Activated CD4-positive, alpha-beta memory T cell treated with anti-CD3 and anti-CD28 coated beads, Interleukin-2, amount 10 ng/mL, durations not matched to agents 7 days and 5 days (primary cell): ENCODE results near the gene ATP1A3. TPM values are rescaled to one million over a fixed set of nuclear protein-coding genes. Genes with fewer than 3 reads are reported as not detected.
"Not testable (repeated sequence)": the region's sequence is repeated elsewhere in the genome, so short reads cannot be mapped to it uniquely, and the experiment has no call there.

Source experiments
- CTCF ChIA-PET: fragments of 350-600 bp; sonication (Branson Sonifier 250); formaldehyde crosslinking; loops from one replicate; lab custom pipeline; 2021; ENCODE audit warnings: antibody characterized with exemption, inconsistent platforms; lab: Charles Lee
- POLR2A ChIA-PET: fragments of 350-600 bp; sonication (Branson Sonifier 250); formaldehyde crosslinking; loops from one replicate; lab custom pipeline; 2021; ENCODE audit warnings: antibody characterized with exemption; lab: Charles Lee
- DNase-seq: peaks from one replicate; pipeline ENCODE4 v3.0.0-alpha.2; 2020
- H3K27ac Mint-ChIP-seq: one replicate; pipeline ENCODE4 v1.8.0; 2021; ENCODE audit warnings: mild to moderate bottlenecking, mixed read lengths
- H3K27me3 Mint-ChIP-seq: one replicate; pipeline ENCODE4 v1.8.0; 2021; ENCODE audit warnings: mixed read lengths
- H3K36me3 Mint-ChIP-seq: one replicate; pipeline ENCODE4 v1.8.0; 2021; ENCODE audit warnings: low read depth, mixed read lengths
- H3K4me1 Mint-ChIP-seq: one replicate; pipeline ENCODE4 v1.8.0; 2021; ENCODE audit warnings: mixed read lengths
- H3K4me3 Mint-ChIP-seq: one replicate; pipeline ENCODE4 v1.8.0; 2021; ENCODE audit warnings: mild to moderate bottlenecking, mixed read lengths
- H3K9me3 Mint-ChIP-seq: one replicate; pipeline ENCODE4 v1.8.0; 2021; ENCODE audit warnings: mixed read lengths
- total RNA-seq, 2 experiments: library from RNA; stranded (reverse); gene quantifications; one replicate each; pipeline ENCODE4 v1.2.3, GENCODE V29; 2021

Gene ATP1A3
- total RNA-seq, 2 experiments from 2014 or later, result 1.2 to 1.9 TPM

DNA sequence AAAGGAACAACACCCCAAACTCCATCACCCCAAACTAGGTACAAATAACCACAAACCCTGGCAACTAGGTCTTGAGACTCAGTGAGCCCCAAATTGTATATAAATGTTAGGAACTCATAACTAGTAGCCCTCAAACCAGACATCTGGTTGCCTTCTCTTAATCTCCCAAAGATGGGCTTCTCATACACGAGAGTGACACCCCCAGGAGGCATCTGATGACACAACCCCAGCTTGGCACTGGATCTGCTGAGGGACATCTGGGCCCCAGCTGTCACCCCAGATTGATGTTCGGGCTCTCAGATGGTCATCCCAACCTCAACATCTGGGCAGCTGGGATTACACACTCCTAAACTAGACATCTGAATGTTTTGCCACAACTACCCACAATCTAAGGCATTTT, 49.7 kb downstream of the ATP1A3 start:
- Mint-ChIP-seq H3K27ac (no peak overlapping the region), H3K36me3 (peaks cover 2% of the 10 kb centered on the region), H3K4me3 (no peak overlapping the region), H3K27me3 (peaks cover 18% of the 10 kb centered on the region), H3K9me3 (no peaks in the 10 kb centered on the region), H3K4me1 (peaks cover 44% of the 10 kb centered on the region)
- ChIA-PET POLR2A (interaction anchor here (1.3 to 5.3 kb wide), 8 partner anchors 14 to 84 kb away, joined by 5 to 45 read pairs (median 6); partner anchors contain the start of genes ERFL, RABAC1 and RPS19), CTCF (interaction anchor here (1.1 to 2.1 kb wide), 4 partner anchors 69 to 496 kb away, joined by 3 to 17 read pairs (median 5); partner anchors contain the start of gene RPS19)
- no peak for DNase-seq

GRCh38 chr19:41941410-41942202, 52.4 kb downstream of the ATP1A3 start:
- no peak for DNase-seq
- Mint-ChIP-seq H3K4me1 (peaks cover 37% of the 10 kb centered on the region), H3K27ac (no peak overlapping the region), H3K36me3 (no peaks in the 10 kb centered on the region), H3K4me3 (no peak overlapping the region), H3K27me3 (peaks cover 25% of the 10 kb centered on the region), H3K9me3 (no peaks in the 10 kb centered on the region)
- CTCF ChIA-PET, result interaction anchor here (1.3 kb wide), 1 partner anchor 12 kb away, joined by 4 read pairs; no protein-coding TSS in a partner anchor
- POLR2A ChIA-PET, result interaction anchor here (0.9 to 1.6 kb wide), 3 partner anchors 16 to 82 kb away, joined by 3 to 5 read pairs (median 4); partner anchors contain the start of gene RPS19

GRCh38 chr19:41940731-41941409, 53.2 kb downstream of the ATP1A3 start:
- no peak for DNase-seq
- peaks cover 37% of the 10 kb centered on the region for H3K4me1 Mint-ChIP-seq
- ChIA-PET POLR2A (interaction anchor here (0.9 to 1.6 kb wide), 2 partner anchors 17 to 72 kb away, joined by 3 to 4 read pairs; no protein-coding TSS in a partner anchor), CTCF (interaction anchor here (1.3 kb wide), 1 partner anchor 11 kb away, joined by 4 read pairs; no protein-coding TSS in a partner anchor)
- peaks cover 31% of the 10 kb centered on the region for H3K27me3 Mint-ChIP-seq
- H3K27ac Mint-ChIP-seq, result no peak overlapping the region
- H3K36me3 Mint-ChIP-seq, result no peaks in the 10 kb centered on the region
- H3K4me3 Mint-ChIP-seq, result peak overlapping the region; percentile 60
- no peaks in the 10 kb centered on the region for H3K9me3 Mint-ChIP-seq

DNA sequence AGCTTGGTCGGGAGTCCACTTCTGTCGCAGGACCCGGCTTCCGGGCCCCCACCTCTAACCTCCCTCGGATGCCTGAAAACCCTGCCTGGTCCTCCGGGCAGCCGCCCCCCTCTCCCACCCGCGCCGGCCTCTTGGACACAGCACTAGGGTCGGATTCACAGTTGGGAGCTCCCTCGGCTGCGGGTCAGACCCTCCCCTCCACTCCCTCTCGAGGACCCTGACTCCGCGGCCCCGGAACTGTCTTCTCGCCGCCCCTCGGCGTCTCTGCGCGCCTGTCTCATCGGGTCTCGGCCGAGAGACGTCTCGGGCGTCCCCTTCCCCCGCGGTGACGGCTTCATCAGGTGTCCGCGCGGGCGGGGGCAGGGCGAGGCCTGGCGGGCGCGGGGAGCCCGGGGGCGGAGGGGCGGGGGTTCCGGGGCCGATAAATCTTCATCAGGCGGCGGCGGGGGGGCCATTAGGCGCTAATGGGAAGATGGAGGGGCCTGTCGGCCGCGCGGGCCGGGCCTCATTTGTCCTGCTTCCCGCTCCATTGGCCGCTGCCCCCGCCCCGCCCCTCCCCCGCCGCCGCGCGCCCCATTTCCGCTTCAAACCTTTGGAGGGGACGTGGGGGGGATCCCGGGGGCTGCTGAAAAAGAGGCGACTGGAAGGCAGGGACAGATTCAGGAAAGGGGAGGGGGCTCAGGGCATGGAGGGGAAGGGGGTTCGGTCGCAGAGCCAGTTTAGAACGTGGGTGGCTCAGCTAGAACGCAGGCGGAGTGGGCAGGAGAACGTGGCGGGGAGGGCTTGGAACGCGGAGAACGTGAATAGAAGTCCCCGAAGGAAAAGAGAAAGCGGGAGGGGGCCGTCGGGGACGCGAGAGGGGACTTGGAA, 53.9 kb downstream of the ATP1A3 start:
- CTCF ChIA-PET, result no interaction called here
- POLR2A ChIA-PET, result interaction anchor here (1.3 kb wide), 1 partner anchor 80 kb away, joined by 4 read pairs; the partner anchor contains the start of gene RPS19
- no peak for DNase-seq
- Mint-ChIP-seq H3K9me3 (no peaks in the 10 kb centered on the region), H3K36me3 (no peaks in the 10 kb centered on the region), H3K27ac (no peak overlapping the region), H3K4me3 (peak overlapping the region; percentile 60), H3K27me3 (peaks cover 36% of the 10 kb centered on the region), H3K4me1 (peaks cover 34% of the 10 kb centered on the region)

- CTCF ChIA-PET, H3K9me3 Mint-ChIP-seq, DNase-seq, H3K27ac Mint-ChIP-seq, H3K36me3 Mint-ChIP-seq, H3K4me3 Mint-ChIP-seq: not testable (repeated sequence)
- POLR2A ChIA-PET, result interaction anchor here (1.3 kb wide), 1 partner anchor 79 kb away, joined by 4 read pairs; the partner anchor contains the start of gene RPS19
- H3K4me1 Mint-ChIP-seq, result peaks cover 32% of the 10 kb centered on the region
- peaks cover 39% of the 10 kb centered on the region for H3K27me3 Mint-ChIP-seq
Observed at GRCh38 chr19:41939209-41939608, 54.8 kb downstream of the ATP1A3 start.

DNA sequence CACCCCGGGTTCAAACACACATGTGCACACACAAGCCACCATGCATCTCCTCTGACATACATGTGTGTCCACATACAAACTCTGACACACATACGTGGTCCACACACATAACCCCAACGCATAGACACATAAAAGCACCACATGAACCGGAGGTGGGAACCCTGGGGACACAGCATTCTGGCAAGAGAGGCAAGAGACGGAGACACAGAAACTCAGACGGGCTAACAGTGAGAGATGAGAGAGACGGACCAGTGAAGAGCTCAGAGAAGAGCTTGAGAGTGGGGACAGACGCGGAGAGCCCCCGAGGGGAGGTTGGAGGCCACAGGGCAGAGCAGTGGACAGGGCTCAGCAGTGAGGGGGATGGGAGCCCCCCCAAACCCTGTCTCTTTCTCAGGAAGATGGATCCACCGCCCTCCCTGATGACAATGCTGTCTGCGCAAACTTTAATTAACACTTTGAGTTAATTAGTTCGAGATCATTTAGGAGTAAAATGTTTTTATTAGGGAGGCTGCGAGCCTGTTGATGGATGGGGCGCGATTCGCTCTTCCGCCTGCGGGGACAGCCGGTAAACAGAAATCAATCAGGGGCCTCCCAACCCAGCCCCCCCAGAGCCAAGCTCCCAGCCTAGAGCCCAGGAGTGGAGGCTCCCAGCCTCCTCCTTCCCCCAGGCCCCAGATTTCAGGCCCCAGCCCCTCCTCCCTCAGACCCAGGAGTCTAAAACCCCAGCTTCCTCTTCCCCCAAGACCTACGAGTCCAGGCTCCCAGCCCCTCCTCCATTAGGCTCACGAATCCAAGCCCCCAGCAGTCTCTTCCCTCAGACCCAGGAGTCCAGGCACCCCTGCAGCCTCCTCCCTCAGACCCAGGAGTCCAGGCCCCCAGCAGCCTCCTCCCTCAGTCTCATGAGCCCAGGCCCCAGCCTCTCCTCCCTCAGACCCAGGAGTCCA, 56.2 kb downstream of the ATP1A3 start:
- H3K27ac Mint-ChIP-seq, result no peak overlapping the region
- H3K27me3 Mint-ChIP-seq, result peaks cover 47% of the 10 kb centered on the region
- H3K4me1 Mint-ChIP-seq, result peaks cover 30% of the 10 kb centered on the region
- no peaks in the 10 kb centered on the region for H3K9me3 Mint-ChIP-seq
- ChIA-PET CTCF (interaction anchor here (1.0 to 1.7 kb wide), 4 partner anchors 8 to 144 kb away, joined by 3 to 4 read pairs (median 4); partner anchors contain the start of gene ERFL), POLR2A (interaction anchor here (1.0 kb wide), 2 partner anchors 66 to 74 kb away, joined by 3 read pairs; no protein-coding TSS in a partner anchor)
- no peaks in the 10 kb centered on the region for H3K36me3 Mint-ChIP-seq
- H3K4me3 Mint-ChIP-seq, result no peak overlapping the region
- no peak for DNase-seq

- Mint-ChIP-seq H3K4me1 (peaks cover 30% of the 10 kb centered on the region), H3K27me3 (peaks cover 48% of the 10 kb centered on the region), H3K9me3 (no peaks in the 10 kb centered on the region), H3K4me3 (no peak overlapping the region), H3K27ac (no peak overlapping the region), H3K36me3 (no peaks in the 10 kb centered on the region)
- ChIA-PET POLR2A (interaction anchor here (1.0 to 1.1 kb wide), 2 partner anchors 9 to 73 kb away, joined by 3 read pairs; no protein-coding TSS in a partner anchor), CTCF (interaction anchor here (1.0 to 1.7 kb wide), 4 partner anchors 9 to 144 kb away, joined by 3 to 4 read pairs (median 4); partner anchors contain the start of gene ERFL)
- no peak for DNase-seq
Observed at GRCh38 chr19:41936961-41937360, 57.1 kb downstream of the ATP1A3 start.

DNA sequence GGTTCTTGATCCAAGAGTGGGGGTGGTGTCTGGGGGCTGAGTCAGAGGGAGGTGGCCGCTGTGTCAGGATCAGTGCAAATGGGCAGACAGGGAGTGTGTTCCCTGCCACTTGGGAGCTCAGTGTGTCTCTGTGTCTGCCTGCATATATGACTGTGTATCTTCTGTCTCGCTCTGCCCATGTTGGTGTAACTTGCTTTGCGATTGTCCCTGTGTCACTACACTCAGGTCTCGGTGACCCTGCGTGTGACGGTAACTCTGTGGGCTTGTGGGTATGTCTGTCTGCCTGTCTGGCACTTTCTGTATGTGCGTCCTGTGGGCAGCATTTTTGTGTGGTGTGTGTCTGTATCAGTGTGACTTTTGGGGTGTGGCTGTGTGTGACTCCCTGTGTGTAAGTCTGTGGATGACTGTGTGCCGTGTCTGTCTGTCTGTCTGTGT, 57.6 kb downstream of the ATP1A3 start:
- Mint-ChIP-seq H3K27ac (no peak overlapping the region), H3K36me3 (no peaks in the 10 kb centered on the region), H3K4me3 (no peak overlapping the region), H3K9me3 (no peaks in the 10 kb centered on the region), H3K4me1 (peaks cover 28% of the 10 kb centered on the region), H3K27me3 (peaks cover 45% of the 10 kb centered on the region)
- DNase-seq, result no peak
- ChIA-PET CTCF (interaction anchor here (1.0 to 1.7 kb wide), 2 partner anchors 8 to 9 kb away, joined by 3 to 4 read pairs; partner anchors contain the start of gene ERFL), POLR2A (interaction anchor here (1.1 kb wide), 1 partner anchor 9 kb away, joined by 3 read pairs; no protein-coding TSS in a partner anchor)

DNA sequence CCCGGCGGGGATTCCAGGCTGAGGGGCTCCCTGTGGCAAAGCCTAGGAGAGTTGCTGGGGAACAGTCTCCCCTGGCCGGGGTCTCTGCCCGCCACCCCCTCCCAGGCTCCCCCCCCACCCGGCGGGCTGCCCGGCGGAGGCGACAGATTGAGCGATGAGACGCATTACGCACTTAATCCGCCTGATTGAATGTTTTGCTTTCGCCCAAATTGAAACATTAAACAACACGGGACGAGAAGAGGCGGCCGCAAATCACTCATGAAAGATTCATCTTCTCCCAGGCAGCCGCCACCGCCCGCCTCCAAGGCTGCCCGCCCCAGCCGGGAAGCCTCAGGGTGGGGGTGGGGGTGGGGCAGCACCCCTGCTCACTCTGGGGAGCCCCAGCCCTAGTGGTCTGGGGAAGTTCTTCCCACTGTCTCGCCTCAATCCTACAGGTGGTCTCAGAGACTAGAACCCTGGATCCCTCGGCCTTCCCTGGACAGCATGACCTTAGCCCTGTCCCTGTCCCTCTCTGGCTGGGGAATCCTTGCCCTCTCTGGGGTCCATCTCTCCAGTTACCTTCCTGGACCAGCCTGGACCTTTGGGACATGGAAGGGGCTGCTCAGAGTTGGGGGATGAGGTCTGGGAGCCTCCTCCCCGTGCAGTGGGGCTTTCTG, 58.1 kb downstream of the ATP1A3 start:
- no peak overlapping the region for H3K4me3 Mint-ChIP-seq
- no peaks in the 10 kb centered on the region for H3K36me3 Mint-ChIP-seq
- POLR2A ChIA-PET, result interaction anchor here (1.1 kb wide), 1 partner anchor 10 kb away, joined by 3 read pairs; no protein-coding TSS in a partner anchor
- CTCF ChIA-PET, result interaction anchor here (1.0 kb wide), 1 partner anchor 10 kb away, joined by 3 read pairs; no protein-coding TSS in a partner anchor
- no peak overlapping the region for H3K27ac Mint-ChIP-seq
- H3K4me1 Mint-ChIP-seq, result peaks cover 26% of the 10 kb centered on the region
- H3K9me3 Mint-ChIP-seq, result no peaks in the 10 kb centered on the region
- H3K27me3 Mint-ChIP-seq, result peaks cover 44% of the 10 kb centered on the region
- no peak for DNase-seq

GRCh38 chr19:41934849-41935374, 59.1 kb downstream of the ATP1A3 start:
- no peaks in the 10 kb centered on the region for H3K9me3 Mint-ChIP-seq
- ChIA-PET CTCF (interaction anchor here (1.0 to 1.2 kb wide), 4 partner anchors 11 to 77 kb away, joined by 3 to 5 read pairs (median 3); no protein-coding TSS in a partner anchor), POLR2A (interaction anchor here (1.2 kb wide), 1 partner anchor 13 kb away, joined by 3 read pairs; no protein-coding TSS in a partner anchor)
- no peaks in the 10 kb centered on the region for H3K36me3 Mint-ChIP-seq
- H3K27me3 Mint-ChIP-seq, result peaks cover 50% of the 10 kb centered on the region
- DNase-seq, result peak; percentile 76
- H3K27ac Mint-ChIP-seq, result no peak overlapping the region
- no peak overlapping the region for H3K4me3 Mint-ChIP-seq
- peaks cover 28% of the 10 kb centered on the region for H3K4me1 Mint-ChIP-seq
